SU-DHL-6 (cell line): Measurements from ENCODE around the gene RNF227.

Experiments used
- CTCF ChIP-seq: fragments of 200-600 bp; sonication (generic); IDR thresholded peaks from one replicate; pipeline ENCODE4 v1.5.1; 2017; ENCODE audit warnings: antibody characterized with exemption, mild to moderate bottlenecking, low read length, moderate library complexity; ENCODE audit not compliant: insufficient read depth, poor library complexity, severe bottlenecking
- EZH2phosphoT487 ChIP-seq: fragments of 200-600 bp; sonication (generic), shearing (Covaris generic); conservative IDR thresholded peaks from 2 replicates; pipeline ENCODE4 v1.6.1; 2018; ENCODE audit warnings: mild to moderate bottlenecking, antibody characterized with exemption, low read length, moderate library complexity, mixed read lengths

- no peak for TF ChIP-seq CTCF
- TF ChIP-seq EZH2phosphoT487 = no peak
These were observed 245 bp upstream of the RNF227 start for GRCh38 chr17:7916385-7916682.
